ENCODE data around the gene ANKRD65.

DNA sequence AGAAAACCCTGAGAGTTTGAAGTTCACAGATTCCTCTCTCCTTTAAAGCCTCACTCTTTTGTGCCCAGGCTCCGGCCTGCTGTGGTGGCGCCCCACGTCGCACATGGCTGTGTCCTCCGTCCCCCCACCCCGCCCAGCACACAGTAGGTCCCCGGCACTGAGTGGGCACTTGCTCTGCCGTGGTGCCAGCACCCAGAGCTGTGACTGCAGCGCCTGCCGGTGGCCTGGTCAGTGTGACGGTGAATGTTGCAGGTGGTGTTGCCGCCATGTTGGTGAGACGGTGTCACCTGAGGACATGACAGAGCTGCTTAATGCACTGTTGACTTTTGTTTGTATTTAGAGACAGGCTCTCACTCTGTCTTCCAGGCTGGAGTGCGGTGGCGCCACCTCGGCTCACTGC is 31.8 kb upstream of the ANKRD65 start:
- TF ChIP-seq, protein P1, sequence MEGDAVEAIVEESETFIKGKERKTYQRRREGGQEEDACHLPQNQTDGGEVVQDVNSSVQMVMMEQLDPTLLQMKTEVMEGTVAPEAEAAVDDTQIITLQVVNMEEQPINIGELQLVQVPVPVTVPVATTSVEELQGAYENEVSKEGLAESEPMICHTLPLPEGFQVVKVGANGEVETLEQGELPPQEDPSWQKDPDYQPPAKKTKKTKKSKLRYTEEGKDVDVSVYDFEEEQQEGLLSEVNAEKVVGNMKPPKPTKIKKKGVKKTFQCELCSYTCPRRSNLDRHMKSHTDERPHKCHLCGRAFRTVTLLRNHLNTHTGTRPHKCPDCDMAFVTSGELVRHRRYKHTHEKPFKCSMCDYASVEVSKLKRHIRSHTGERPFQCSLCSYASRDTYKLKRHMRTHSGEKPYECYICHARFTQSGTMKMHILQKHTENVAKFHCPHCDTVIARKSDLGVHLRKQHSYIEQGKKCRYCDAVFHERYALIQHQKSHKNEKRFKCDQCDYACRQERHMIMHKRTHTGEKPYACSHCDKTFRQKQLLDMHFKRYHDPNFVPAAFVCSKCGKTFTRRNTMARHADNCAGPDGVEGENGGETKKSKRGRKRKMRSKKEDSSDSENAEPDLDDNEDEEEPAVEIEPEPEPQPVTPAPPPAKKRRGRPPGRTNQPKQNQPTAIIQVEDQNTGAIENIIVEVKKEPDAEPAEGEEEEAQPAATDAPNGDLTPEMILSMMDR (conservative IDR thresholded peaks at IDR 0.05; ENCODE audit: low read depth, low read length): no peak
- no peak for TF ChIP-seq EZH2 (IDR thresholded peaks at IDR 0.05; ENCODE audit: low read length, unreplicated experiment)
- TF ChIP-seq EZH2phosphoT487 (IDR thresholded peaks at IDR 0.05; ENCODE audit: borderline replicate concordance, low read length): no peak
